Placental epithelial cell (primary cell): Measurements from ENCODE around the gene MECP2. TPM values are rescaled to one million over a fixed set of nuclear protein-coding genes. Genes with fewer than 3 reads are reported as not detected.

Source experiments
- small RNA-seq: library from RNA; depleted of rRNA; stranded (forward); fragments of <200 nt; gene quantifications from one replicate; pipeline ENCODE3, GENCODE V24; 2012
- total RNA-seq: library from RNA; depleted of rRNA; stranded (reverse); fragments of >200 nt; gene quantifications from 2 replicates; pipeline ENCODE4 v1.2.3, GENCODE V29; 2012

MECP2 gene
- total RNA-seq, result 21.0 and 23.6 TPM in 2 replicates

DNA sequence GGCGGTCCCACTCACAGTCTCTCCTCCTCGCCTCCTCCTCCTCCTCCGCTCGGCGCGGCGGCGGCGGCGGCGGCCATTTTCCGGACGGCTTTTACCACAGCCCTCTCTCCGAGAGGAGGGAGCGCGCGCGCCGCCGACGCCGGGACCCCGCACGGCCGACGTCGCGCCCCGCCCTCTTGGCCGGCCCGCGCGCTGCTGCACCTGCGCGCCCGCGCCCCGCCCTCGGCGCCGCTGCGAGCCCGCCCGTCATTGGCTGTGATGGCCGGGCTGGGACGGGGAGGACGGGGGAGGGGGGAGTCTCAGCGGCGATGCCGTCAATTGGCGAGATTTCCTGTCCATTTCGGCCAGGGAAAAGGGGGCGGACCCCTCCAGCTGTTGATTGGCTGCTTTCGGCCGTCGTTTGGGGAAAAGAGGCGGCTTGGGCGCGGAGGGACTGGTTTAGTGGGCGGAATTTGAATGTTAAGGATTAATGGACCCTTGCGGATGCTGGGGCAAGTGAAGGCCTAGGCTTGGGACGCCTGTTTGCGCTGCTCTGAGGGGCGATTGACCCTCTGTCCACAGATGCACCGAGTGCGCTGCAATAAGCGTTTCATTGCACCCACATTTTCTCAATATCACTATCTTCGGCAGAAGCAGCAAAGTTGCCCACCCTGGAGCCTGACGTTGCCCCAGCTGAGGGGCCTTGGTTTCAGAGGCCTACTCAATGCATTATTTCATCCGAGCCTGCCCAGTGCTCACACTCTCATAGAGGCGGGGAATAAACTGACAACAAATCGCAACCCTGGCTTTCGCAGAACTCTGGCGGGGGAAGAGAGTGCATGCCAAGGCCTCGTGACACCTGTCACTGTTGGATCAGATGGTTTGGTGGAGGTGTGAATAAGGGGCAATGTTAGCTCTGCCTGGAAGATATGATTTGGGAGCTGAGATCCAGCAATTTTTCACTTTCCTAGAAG is at the start of gene MECP2:
Gene MECP2 (minus strand): TSS at position 129 of the 953 bp plus-strand sequence.

DNA sequence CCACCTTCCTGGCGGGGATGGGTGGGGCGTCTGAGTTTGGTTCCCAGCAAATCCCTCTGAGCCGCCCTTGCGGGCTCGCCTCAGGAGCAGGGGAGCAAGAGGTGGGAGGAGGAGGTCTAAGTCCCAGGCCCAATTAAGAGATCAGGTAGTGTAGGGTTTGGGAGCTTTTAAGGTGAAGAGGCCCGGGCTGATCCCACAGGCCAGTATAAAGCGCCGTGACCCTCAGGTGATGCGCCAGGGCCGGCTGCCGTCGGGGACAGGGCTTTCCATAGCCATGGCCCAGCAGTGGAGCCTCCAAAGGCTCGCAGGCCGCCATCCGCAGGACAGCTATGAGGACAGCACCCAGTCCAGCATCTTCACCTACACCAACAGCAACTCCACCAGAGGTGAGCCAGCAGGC is 46.5 kb upstream of the MECP2 start, which contains the start of gene OPN1LW:
Gene OPN1LW (plus strand): TSS at position 234 of the 400 bp plus-strand sequence. CDS start 41 bp downstream, at position 275.

DNA sequence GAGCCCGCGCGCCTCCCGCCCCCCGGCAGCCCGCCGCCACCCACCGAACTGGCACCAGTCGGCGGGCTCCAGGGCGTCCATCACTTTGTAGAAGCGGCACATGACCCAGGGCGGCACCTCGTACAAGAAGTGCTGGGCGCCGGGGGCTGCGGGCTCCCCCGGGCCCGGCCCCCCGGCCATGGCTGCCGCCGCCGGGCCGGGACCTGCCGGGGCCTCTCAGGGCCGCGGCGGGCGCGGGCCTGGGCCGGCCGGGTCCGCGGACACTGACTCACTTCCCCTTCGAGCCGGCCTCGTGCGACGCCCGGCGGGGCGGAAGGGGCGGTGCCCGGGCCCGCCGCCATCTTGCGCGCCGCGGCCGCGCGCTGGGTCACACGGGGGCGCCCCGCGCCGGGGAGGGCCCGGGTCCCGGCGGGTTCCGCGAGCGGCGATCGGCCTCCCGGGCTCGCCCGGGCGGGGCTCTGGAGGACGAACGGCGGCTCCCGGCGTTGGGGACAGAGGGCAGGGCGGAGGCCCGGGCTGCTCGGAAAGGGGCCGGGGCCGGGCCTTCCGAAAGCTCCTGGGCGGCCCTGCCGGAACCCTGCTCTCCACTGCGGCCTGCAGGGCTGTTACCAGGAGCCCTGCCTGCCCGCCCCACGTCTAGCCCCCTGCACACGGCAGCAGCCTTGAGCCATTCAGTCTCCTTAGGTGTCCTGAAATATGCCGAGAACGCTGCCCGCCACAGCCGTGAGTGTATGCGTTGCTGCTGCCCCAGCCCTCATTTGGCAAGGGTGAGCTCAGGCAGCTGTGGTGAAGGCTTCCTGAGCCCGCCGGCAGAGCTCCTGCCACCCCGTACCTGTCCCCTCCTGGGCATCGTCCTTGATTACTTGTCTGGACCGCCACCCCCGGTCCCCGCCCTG is 77.6 kb downstream of the MECP2 start, which contains the start of gene IRAK1:
Gene IRAK1 (minus strand): TSS at position 270 of the 896 bp plus-strand sequence. CDS start 90 bp downstream, at position 180.

GRCh38 chrX:153972368-153973126 is 125.0 kb downstream of the MECP2 start, which contains the start of gene TMEM187:
TSS of gene TMEM187 (plus strand) at chrX:153972754. CDS start at chrX:153982063, 9,309 bp downstream.

Small RNA genes within 50 kb of the gene (small RNA-seq; reads per million reads assigned to genes)
- not detected for gene MIR3202-1

Other genes with a start within 250 kb of the MECP2 start
- gene L1CAM, start 211.5 kb downstream of the MECP2 start, total RNA-seq, result 0.22 and 0.39 TPM in 2 replicates
- gene AVPR2, start 193.0 kb downstream of the MECP2 start, total RNA-seq, result not detected in 2 replicates
- 2.9 and 5.9 TPM in 2 replicates for gene ARHGAP4, start 171.5 kb downstream of the MECP2 start, total RNA-seq
- 32.6 and 69.1 TPM in 2 replicates for gene NAA10, start 162.7 kb downstream of the MECP2 start, total RNA-seq
- gene RENBP, start 153.1 kb downstream of the MECP2 start, total RNA-seq, result under 0.01 and 0.11 TPM in 2 replicates
- 21.6 and 43.1 TPM in 2 replicates for gene HCFC1, start 125.9 kb downstream of the MECP2 start, total RNA-seq
- 9.0 and 9.4 TPM in 2 replicates for gene TMEM187, start 125.0 kb downstream of the MECP2 start, total RNA-seq
- 29.4 and 86.4 TPM in 2 replicates for gene IRAK1, start 77.8 kb downstream of the MECP2 start, total RNA-seq
- gene OPN1LW, start 46.5 kb upstream of the MECP2 start, total RNA-seq, result not detected in 2 replicates
- gene OPN1MW, start 84.9 kb upstream of the MECP2 start, total RNA-seq, result not detected in 2 replicates
- gene OPN1MW2, start 122.0 kb upstream of the MECP2 start, total RNA-seq, result not detected in 2 replicates
- not detected in 2 replicates for gene OPN1MW3, start 159.9 kb upstream of the MECP2 start, total RNA-seq
- gene TEX28, start 197.4 kb upstream of the MECP2 start, total RNA-seq, result not detected in 2 replicates
- gene TKTL1, start 198.1 kb upstream of the MECP2 start, total RNA-seq, result not detected in 2 replicates